NCI-H526 (cell line): ENCODE measurements around the gene ETV2.
"Not testable (repeated sequence)": the region's sequence is repeated elsewhere in the genome, so short reads cannot be mapped to it uniquely, and the experiment has no call there.

ENCODE experiments used
- DNase-seq, 2 experiments: peaks; one replicate each; lab custom pipeline; 2025; lab: John Stamatoyannopoulos, UW

ETV2 gene

GRCh38 chr19:35657904-35658700 lies 16.6 kb downstream of the ETV2 start:
- no peak for DNase-seq

DNA sequence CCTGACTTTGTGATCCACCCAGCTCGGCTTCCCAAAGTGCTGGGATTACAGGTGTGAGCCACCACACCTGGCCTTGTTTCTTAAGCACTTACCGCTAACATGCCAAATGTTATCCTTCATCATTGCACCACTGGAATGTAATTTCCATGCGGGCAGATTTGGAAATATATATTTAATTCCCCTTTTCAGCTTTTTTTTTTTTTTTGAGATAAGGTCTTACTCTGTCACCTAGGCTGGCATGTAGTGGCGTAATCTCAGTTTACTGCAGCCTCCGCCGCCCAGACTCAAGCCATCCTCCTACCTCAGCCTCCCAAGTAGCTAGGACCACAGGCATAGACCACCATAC lies 20.4 kb downstream of the ETV2 start:
- no peak for DNase-seq

DNA sequence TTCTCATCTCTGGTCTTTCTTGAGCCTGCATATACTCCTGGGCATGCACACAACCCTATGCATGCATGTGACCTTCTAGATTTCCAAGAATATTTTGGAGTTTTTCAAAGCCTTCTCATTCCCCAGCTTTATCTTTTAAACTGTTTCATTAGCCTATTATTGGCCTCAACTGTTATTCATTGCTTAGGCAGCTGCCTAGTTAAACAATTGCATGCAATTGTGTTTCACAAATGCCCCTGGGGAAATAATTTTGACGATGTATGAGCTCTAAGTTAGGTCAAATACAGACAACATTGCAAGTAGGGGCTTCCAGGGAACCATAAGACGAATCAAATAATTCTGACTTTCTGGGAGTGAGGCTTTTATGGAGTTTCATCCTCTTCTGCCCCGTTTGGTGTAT lies 22.4 kb downstream of the ETV2 start:
- no peak for DNase-seq

GRCh38 chr19:35665157-35665556 lies 23.6 kb downstream of the ETV2 start:
- DNase-seq, result no peak

DNA sequence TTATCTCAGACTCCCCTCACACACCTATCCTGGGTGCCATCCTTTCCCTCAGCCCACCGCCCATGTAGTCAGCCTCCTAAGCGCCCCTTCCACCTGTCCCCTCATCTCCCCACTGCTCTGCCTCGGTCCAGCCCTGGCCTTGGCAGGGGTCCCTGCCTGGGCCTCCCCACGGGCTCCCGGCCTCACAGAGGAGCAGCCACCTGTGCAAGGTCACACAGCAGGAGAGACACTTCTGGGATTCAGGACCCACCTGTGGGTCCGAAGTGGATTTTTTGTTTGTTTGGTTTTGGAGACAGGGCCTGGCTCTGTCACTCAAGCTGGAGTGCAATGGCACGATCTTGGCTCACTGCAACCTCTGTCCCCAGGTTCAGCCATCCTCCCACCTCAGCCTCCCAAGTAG lies 24.1 kb downstream of the ETV2 start:
- DNase-seq, result no peak

DNA sequence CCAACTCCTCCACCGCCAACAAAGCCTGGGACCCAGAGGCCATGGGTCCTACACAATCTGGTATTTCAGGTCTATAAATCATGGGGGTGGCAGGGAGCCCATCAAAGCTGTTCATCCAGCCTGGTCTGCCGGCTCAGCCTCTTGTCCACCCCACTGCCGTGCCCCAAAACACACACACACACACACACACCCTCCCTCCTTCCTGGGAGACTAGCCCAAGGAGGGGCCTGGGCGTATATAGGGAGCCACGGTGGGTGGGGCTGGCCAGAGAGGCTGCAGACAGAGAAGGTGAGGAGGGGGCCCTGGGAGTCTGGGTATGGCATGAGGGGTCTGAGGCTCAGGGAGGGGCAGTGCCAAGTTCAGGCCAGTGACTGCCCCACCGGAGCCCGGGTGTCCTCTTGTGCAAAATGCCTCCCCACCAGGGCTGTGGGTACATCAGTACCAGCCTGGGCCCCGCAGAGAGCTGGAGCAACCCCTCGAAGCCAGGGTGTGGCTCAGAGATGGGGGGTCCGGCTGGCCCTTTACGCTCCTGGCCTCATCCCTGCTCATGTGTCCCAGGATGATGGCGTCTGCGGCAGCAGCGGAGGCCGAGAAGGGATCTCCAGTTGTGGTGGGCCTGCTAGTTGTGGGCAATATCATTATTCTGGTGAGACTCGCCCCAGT lies 24.8 kb downstream of the ETV2 start, which contains the start of gene UPK1A:
TSS of gene UPK1A (plus strand) at position 267 of the 663 bp plus-strand sequence. CDS start at position 563, 296 bp downstream.
- no peak for DNase-seq

GRCh38 chr19:35669566-35669965 lies 28.0 kb downstream of the ETV2 start:
- DNase-seq, result no peak

DNA sequence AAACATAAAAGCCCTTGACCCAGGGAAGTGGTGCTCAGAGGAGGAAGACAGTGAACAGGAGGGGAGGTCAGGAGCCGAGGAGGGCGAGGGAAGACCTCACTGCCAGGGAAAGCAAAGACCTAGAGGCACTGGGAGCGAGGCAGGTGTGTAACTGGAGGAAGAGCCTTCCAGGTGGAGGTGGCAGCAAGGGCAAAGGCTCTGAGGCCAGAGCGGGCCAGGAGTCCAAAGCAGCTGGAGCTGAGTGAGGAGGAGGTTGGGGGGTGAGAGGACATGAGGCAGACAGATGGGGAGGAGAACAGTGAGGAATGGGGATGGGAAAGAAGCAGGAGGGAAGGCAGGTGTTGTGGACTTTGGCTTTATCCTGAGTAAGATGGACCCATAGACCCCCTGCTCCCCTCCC lies 28.4 kb downstream of the ETV2 start:
- DNase-seq, result no peak

DNA sequence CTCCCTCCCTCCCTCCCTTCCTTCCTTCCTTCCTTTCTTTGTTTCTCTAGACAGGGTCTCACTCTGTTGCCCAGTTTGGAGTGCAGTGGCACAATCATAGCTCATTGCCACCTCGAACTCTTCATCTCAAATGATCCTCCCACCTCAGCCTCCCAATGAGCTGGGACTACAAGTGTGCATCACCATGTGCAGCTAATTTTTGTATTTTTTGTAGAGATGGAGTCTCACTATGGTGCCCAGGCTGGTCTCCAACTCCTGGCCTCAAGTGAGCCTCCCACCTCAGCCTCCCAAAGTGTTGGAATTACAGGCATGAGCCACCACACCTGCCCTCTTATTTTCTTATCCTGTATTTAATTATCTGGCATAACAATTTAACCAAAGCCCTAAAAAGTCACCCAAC lies 29.1 kb downstream of the ETV2 start:
- no peak for DNase-seq

DNA sequence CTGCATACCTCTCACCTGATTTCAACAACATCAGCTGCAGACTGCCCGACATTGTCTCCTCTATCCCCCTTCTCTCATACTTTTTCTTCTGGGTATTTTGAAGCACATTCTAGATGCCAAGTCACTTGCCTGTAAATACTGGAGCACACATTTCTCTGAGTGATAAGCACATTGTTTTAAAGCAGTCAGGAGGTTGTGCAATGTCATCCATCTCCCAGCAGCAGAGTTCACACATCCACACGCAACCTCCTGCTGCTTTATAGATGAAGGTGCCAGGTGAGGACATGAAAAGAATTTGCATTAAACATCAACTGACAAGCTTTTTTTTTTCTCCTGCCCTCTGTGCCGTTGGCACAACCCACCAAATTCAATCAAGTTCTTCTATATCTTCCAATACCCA lies 30.3 kb downstream of the ETV2 start:
- DNase-seq, result peak; percentile 87 to 88

GRCh38 chr19:35673121-35673804 lies 31.7 kb downstream of the ETV2 start:
- peak; percentile 72 to 88 for DNase-seq

GRCh38 chr19:35675589-35676140 lies 34.1 kb downstream of the ETV2 start:
- no peak for DNase-seq

GRCh38 chr19:35689836-35690235 lies 48.3 kb downstream of the ETV2 start:
- no peak for DNase-seq

DNA sequence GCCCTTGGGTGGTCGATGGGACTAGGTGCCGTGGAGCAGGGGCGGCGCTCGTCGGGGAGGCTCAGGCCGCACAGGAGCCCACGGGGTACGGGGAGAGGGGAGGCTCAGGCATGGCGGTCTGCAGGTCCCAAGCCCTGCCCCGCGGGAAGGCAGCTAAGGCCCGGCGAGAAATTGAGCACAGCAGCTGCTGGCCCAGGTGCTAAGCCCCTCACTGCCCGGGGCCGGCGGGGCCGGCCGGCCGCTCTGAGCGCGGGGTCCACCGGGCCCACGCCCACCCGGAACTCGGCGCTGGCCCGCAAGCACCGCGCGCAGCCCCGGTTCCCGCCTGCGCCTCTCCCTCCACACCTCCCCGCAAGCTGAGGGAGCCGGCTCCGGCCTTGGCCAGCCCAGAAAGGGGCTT lies 49.6 kb downstream of the ETV2 start:
- DNase-seq, result not testable (repeated sequence)

- no peak for DNase-seq
Observed at GRCh38 chr19:35692010-35692409, 50.5 kb downstream of the ETV2 start.

DNA sequence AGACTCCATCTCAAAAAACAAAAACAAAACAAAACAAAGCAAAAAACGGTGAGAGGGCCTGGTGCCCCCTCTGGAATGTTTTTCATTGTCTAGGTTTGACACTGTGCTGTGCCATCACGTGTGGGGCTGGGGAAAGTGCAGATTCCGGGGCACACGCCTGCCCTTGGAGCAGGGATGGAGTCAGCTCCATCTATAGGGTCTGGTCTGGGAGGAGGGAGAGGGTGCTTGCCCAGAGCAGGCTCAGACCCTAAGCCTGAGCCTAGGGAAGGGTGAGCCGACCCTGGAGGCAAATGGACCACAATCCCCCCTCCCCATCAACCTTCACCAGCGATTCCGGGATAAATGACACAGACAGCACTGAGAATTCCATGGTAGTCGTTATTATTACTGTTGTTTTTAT lies 51.9 kb downstream of the ETV2 start:
- DNase-seq, result no peak

DNA sequence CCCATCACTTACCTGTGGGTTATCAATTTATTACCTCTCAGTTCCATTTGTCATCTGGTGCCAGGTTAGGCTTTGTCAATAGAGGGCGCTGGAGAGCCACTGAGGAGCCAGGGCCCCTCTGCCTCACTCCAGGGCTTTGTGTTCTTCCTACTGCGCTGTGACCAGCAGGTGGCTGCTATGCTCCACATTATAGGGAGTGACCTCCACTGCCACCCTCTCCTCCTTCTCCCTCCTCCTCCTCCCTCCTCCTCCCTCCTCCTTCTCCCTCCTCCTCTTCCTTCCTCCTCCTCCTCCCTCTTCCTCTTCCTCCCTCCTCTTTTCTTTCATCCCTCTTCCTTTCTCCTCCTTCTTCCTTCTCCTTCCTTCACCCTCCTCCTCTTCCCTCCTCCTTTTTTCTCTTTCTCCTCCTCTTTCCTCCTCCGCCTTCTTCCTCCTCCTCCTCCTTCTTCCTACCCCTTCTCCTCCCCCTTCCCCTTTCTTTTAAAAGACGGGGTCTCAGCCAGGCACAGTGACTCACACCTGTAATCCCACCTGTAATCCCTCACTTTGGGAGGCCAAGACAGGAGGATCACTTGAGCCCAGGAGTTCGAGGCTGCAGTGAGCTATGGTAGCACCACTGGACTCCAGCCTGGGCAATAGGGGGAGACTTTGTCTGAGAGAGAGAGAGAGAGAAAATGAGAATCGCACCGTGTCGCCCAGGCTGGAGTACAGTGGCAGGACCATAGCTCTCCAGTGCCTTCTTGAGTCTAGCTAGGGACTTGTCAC lies 52.5 kb downstream of the ETV2 start:
- DNase-seq, result peak; percentile 79 to 97
